ENCODE data around the gene DRD4. TPM values are rescaled to one million over a fixed set of nuclear protein-coding genes. Genes with fewer than 3 reads are reported as not detected.

The DRD4 gene
- total RNA-seq, 1 donor from 2014 or later: 0.71 TPM

DNA sequence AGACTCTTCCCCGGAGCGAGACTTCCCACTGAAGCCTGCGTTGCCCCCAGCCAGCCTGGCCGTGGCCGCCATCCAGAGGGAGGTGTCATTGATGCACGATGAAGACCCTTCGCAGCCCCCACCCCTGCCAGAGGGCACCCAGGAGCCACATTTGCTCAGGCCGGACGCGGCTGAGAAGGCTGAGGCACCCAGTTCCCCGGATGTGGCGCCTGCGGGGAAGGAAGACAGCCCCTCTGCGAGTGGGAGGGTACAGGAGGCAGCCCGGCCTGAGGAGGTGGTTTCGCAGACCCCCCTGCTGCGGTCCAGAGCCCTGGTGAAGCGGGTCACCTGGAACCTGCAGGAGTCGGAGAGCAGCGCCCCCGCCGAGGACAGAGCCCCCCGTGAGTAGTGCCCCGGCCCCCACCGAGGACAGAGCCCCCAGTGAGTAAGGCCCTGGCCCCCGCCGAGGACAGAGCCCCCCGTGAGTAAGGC lies 27.7 kb upstream of the DRD4 start:
- no peak for DNase-seq (ENCODE audit: low spot score)

DNA sequence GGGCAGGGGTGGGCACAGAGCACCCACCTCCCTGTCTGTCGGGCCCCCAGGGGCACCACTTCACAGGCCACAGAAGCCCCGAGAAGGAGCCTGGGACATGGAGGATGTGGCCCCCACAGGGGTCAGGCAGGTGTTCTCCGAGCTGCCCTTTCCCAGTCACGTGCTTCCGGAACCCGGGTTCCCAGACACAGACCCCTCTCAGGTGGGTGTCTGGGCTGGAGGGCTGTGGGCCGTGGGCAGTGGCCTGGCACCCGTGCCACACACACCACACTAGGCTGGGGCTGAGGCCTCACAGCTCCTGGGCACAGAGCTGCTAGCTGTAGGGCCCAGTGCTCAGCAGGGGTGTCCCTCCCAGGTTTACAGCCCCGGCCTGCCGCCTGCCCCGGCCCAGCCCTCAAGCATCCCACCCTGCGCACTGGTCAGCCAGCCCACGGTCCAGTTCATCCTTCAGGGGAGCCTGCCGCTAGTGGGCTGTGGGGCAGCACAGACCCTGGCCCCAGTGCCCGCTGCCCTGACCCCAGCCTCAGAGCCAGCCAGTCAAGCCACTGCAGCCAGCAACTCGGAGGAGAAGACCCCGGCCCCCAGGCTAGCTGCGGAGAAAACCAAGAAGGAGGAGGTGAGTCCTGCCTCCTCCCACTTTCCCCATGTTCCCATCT lies 26.8 kb upstream of the DRD4 start:
- no peak for DNase-seq (ENCODE audit: low spot score)

DNA sequence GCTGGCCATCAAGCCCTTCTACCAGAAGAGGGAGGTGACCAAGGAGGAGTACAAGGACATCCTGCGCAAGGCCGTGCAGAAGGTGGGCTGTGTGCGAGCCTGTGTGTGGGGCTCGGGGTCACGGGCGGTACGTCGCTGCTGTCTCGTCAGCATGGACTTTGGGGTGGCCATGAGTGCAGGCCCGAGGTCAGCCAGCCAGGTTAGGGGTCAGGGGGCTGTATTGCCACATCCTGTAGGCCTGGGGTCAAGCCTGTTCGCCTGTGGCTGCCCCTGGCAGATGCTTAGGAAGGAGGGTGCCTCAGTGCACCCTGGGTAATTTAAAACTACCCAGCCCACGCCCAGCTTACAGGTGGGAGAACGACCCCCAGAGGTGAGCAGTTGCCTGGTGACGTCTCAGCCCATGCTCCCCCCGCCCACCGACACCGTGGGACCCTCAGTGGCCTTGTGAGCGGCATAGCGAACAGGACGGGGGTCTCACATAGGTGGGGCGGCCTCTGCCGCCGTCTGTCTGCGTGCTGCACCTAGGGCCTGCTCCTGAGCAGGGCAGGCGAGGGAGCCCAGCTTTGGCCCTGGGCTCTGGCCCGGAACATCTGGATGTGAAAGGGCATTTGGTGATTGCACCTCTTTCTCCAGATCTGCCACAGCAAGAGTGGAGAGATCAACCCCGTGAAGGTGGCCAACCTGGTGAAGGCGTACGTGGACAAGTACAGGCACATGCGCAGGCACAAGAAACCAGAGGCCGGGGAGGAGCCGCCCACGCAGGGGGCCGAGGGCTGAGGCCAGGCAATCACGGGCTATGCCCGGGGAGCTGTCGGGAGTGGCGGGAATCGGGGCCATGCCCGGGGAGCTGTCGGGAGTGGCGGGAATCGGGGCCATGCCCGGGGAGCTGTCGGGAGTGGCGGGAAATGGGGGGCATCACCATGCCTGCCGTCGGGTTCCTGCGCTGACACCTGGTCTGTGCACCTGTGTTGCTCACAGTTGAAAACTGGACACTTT lies 25.8 kb upstream of the DRD4 start:
- no peak for DNase-seq (ENCODE audit: low spot score)

DNA sequence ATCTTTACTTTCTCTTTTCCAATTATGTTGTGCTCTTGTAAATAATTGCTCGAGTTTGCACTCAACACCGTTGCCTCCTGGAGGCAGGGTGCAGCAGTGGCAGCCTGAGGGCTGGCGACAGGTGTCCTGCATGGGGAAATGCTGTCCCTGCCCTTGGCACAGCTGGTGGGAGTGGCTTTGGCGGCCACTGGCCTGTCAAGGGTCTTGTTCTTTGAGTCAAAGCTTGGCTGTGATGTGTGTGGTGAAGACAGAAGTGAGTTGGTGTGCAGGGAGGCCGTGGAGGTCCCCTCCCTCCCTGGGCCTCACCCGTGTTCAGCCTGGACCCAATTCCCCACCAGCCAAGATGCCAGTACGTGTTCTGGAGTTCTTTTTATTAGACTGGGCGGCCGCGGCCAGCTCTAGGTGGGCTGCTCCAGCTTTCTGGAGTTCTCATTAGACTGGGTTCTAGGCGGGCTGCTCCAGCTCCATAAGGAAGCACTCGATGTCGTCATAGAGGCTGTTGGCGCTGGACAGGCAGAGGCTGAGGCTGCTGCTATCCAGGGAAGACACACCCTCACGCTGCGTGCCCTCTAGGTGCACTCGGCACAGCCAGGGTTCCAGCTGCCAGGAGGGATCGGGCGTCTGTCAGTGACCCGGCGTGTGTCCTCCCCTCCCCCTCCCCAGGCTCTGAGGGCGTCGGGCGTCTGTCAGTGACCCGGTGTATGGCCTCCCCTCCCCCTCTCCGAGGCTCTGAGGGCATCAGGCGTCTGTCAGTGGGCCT lies 24.7 kb upstream of the DRD4 start:
- no peak for DNase-seq (ENCODE audit: low spot score)

DNA sequence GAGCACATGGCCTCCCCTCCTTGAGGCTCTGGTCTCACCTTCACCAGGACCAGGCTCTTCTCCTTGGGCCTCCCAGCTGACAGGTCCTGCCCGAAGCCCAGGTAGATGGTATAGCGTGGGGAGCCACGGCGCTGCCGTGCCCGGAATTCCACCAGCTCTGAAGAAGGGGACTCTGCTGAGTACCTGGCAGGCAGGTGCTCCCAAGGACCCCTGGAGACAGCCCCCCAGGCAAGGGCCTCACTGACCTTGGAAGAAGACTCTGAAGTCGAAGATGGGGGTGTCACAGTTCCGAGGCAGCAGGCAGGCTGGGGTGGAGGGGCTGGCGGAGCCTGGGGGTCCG lies 24.1 kb upstream of the DRD4 start:
- DNase-seq (ENCODE audit: low spot score): no peak

DNA sequence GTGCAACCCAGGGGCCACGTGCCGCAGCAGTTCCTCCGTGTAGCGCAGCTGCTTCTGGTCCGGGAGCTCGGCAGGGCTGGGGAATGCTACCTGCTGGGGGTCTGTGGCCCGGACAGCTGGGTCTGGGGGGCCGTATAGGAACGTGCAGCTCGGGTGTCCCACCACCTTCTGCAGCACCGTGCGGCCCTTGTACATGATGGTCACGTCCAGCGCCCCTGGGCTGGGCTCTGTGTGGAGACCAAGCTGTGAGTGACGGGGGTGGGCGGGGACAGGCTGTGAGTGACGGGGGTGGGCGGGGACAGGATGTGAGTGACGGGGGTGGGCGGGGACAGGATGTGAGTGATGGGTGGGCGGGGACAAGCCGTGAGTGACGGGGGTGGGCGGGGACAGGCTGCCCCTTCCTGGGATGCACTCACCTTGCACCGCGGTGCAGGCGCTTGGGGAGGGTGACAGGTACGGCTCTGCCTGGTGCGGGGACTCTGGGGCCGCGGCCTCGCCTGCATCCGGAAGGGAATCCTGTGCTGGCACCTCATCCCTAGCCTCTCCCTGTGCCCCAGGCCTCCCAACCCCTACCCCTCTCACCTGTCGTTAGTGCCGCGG lies 23.6 kb upstream of the DRD4 start:
- no peak for DNase-seq (ENCODE audit: low spot score)

DNA sequence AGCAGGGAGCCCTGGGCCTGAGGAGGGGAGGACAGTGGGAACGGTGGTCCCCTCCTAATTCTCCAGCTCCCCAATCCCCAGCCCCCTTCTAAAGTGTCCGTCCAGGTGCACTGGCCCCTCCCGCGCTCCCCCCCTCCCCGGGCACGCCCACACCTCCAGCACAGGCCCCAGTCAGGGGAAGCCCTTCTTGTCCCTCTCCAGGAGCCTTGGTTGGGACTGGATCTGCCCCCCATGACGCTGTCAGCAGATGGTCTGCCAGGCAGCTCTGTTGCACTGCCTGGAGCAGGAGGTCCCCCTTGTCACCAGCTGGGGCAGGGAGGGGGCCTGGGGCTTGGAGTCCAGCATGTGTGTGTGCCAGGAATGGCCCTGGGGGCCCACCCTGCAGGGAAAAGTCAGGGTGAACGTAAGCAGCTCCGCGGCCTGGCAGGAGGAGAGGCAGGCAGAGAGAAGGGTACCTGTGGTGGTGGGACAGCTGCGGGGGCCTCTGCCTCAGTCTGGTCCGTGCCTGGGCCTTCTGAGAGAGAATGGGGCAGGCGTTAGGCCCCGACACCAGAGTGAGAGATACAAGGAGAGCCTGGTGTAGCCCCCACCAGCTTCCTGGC lies 22.9 kb upstream of the DRD4 start:
- DNase-seq (ENCODE audit: low spot score): no peak

DNA sequence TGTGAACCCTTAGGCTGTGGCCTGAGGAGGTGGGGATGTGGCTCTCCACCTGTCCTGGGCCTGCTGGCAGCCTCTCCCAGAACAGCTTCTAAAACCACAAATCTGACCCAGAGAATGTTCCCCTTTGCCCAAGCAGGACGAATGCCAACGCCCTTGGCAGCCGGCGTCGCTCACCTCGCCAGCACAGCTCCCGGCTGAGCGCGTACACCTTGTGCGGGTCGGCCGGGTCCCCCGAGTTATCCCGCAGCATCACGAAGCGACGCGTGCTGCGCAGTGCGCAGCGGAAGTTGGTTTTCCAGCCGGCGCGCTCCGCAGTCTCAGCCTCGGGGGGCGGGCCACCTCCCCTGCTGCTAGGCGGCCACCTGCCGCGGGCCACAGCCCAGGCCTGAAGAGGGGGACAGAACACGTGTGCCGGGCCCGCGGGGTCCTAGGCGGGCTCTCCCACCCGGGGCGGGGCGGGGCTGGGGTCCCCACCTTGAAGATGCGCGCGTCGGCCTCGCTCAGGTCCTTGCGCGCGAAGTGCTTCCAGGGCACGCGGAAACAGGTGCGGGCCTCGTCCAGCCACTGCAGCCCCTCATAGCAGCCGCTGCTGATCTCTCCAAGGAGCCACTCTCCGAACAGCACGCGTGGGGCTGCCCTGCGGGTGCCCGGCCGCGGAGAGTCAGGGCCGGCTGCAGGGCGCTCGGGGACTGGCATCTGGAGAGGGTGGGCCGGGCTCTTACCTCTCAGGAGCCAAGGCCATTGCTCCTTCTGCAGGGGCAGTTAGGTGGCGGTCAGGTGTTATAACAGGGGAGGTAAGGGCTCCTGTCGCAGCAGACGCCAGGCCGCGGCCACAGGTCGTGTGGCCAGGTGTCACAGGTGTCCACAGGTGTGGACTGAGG lies 22.2 kb upstream of the DRD4 start:
- DNase-seq (ENCODE audit: low spot score): no peak

DNA sequence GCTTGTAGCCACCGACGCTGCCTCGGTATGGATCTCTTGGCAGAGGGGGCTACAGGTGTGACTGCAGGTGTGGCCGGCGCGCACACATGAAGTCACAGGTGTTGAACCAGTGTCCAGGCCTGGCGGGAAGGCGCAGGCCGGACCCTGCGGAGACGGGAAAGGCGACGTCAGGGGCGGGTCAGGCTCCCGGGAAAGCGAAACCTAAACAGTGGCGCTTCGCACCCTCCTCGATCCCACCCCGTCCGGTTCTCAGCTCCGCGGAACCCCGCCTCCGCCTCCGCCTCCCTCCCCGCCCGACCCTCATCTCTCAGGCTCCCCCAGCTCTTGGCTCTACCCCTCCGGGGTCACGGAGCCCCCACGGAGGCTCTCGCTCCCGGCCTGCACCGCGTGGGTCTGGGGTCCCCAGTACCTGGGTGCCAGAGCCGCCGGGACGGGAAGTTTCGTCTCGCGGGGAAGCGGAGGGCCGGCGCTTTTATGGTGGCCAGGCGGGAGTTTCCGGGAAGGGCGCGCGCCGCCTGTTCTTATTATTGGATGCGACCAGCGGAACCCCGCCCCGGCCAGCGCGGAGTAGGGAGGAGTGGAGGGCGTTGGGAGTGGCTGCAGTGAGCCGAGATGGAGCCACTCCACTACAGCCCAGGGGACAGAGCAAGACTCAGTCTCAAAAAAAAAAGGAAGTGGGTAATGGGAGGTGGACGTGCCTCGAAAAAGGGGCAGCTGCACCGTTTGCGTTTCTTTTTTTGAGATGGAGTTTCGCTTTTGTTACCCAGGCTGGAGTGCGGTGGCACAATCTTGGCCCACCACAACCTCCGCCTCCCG lies 21.4 kb upstream of the DRD4 start, which contains the start of gene IRF7:
IRF7 (minus strand) TSS at position 447 of the 816 bp plus-strand sequence. CDS start 586 bp downstream, outside the sequence.
- peak; percentile 99 for DNase-seq (ENCODE audit: low spot score)

DNA sequence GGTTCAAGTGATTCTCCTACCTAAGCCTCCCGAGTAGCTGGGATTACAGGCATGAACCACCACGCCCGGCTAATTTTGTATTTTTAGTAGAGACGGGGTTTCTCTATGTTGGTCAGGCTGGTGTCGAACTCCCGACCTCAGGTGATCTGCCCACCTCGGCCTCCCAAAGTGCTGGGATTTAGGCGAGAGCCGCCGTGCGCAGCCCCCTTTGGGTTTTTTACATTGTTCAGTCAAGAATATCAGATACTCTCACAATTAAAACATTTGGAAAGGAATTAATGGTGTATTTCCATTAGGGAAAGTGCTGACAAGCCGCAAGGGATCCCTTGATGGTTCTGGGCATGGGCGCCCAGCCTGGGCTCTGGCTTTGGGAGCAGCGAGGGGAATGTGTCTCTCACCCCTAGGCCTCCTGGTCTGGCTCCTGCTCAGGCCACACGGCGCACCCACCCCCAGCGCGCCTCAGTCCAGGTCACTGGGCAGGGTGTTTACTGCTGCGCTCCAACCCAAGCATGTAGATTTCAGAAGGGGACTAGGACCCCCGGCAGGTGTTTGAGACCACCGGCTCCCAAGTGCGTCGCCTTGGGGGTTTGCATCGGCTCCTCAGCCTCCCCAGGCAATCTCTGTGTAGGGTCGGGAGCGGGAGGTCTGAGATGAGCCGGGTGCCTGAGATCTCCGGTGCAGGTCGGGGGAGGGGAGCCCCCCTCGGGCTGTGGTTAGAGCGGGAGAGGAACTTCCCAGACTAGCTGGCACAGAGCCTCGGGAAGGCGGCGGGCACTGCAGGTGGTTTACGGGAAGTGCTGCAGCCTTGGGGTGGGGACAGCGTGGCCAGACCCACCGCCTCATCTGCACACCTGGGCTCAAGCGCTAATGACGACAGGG lies 20.5 kb upstream of the DRD4 start:
- DNase-seq (ENCODE audit: low spot score): no peak

DNA sequence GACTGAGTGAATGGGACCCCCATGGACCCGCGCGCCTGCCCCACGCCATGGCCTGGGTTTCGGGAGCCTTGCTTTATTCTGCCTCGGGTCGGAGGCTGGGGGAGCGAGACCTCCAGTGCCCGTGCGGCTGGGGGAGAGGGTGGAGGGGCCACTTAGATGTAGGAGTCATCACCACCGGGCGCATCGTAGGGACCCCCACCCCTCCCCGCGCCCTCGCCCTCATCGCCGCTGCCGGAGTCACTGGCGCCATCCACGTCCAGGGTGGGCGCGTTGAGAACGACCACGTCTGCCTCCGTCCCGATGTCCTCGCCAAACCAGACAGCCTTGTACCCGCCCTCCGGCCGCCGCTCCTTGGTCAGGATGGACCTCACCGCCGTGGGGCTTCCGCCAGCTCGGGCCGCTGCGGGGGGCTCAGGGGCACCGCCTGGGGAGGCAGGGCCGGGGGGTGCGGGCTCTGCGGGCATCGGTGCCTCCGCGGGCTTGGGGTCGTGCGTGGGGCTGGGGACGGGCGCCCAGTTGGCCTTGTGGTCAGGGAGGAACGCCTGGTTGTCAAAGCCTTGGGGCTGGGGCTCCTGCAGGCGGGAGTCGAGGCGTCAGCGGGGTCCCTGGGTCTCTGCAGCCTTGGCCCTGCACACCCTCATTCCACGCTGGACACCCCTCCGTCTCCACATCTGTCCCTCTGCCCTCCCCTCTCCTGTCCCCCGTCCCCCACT lies 19.7 kb upstream of the DRD4 start:
- DNase-seq (ENCODE audit: low spot score): no peak

DNA sequence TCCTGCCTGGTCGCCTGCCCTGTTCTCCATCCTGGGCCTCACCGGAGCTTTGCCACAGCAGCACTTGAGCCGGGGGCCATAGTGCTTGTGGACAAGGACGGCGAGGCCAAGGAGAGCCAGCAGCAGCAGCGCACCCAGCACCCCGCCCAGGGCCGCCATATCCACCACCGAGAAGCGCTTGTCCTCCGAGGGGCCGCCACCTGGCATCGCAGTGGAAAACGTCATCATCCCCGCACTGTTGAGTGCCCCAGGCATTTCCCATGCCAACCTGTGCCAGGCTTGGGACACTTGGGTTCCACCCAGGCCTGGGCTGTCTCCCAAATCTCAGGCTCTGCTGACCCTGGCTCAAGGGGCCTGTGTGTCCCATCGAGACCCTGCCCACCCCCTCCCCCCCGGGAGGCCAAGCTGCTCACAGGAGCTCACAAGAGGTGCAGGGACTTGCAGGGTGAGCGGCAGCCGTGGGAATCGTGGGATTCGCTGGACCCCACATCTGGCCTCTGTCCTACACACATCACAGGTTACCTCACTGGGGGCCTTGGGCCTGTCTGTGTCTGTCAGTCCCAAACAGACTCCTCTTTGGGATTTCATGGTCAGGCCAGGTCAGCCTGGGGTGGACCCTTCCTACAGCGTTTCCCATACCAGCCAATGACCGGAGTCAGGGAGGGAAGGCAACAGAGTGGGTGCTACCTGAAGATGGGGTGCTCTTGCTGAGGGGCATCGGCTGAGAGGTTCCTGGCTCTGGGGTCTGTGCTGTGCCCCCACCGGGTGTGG lies 19.0 kb upstream of the DRD4 start:
- no peak for DNase-seq (ENCODE audit: low spot score)

DNA sequence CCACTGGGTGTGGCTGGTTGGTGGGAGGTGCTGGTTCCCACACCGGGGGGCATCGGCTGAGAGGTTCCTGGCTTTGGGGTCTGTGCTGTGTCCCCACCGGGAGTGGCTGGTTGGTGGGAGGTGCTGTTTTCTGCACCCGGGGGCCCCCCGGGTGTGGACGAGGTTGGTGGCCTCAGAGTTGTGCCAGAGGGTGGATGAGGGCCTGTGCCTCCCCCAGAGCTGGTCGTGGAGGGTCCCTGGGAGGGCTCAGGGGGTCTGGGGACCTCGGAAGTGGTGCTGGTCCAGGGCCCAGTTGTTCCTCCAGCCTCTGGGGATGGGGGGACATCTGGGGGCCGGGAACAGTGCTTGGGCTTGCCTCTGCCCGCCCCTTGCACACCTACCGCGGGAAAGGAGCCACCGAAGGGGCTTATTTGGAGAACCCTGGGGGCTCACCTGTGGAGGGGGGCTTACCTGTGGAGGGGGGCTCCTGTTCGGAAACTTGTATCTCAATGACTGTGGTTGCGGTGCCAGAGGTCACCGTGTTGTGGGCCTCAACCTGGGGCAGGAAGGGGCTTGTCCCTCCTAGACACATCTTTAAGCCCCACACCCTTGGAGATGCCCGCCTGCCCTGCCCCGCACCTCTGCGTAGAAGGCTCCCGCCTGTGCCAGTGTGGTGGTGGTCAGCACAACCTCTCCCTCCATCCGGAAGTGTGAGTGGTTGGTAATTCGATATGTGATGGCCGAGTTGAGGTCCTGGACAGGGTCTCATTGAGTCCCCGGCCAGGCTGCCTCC lies 18.0 kb upstream of the DRD4 start:
- DNase-seq (ENCODE audit: low spot score): no peak

DNA sequence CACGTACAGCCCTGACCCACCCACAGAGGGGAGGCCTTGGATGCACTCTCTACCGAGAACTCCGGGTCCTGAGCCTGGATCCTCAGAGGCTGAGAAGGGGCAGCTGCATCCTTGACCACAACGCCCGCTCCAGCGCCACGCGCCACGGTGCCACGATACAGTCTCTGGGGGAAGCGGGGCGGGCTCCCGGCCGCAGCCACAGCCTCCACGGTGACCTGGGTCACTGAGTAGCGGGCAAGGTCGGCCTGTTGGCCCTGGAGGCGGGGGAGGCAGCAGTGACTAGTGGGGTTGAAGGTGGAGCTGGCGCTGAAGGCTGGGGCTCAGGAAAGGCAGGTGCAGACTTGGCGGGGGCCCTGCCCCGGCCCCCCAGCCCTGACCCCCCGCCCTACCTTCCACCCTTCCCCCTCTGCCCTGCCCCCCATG lies 17.4 kb upstream of the DRD4 start:
- no peak for DNase-seq (ENCODE audit: low spot score)

DNA sequence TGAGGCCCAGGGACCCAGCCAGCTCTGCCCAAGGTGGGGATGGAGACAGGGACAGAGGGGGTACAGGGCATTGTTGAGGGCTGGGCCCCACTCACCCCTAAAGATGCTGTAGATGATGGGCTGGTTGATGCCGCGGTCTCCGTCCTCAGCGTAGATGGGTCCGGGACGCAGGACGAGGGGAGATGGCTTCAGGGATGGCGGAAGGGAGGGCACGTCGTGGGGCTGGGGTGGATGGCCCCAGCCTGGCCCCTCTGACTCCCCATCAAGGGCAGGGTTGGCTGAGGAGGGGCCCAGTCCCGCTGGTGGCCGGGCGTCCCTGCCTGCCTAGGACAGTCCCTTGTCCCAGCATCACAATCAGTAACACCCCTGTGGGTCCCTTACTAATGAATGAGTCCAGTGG lies 16.9 kb upstream of the DRD4 start:
- no peak for DNase-seq (ENCODE audit: low spot score)

Data from mesenteric fat pad (tissue), 1 donor.